Fibroblast of villous mesenchyme (primary cell): ENCODE results near the gene PLXNA2. TPM values are rescaled to one million over a fixed set of nuclear protein-coding genes. Genes with fewer than 3 reads are reported as not detected.

Experiments
- DNase-seq: peaks from one replicate; pipeline ENCODE4 v3.0.0-alpha.2; 2010; ENCODE audit warnings: low read depth
- H3K4me3 ChIP-seq: 2 replicates; pipeline ENCODE4 v1.5.1; 2011; ENCODE audit warnings: low read depth, mild to moderate bottlenecking, low read length
- total RNA-seq: library from RNA; depleted of rRNA; stranded (reverse); fragments of >200 nt; gene quantifications from 2 replicates; pipeline ENCODE4 v1.2.3, GENCODE V29; 2012
- TF ChIP-seq, protein P1 (sequence below): IDR thresholded peaks from 2 replicates; pipeline ENCODE4 v1.5.1; 2012; ENCODE audit warnings: low read depth, mild to moderate bottlenecking, low read length; ENCODE audit not compliant: insufficient read depth

The PLXNA2 gene
- total RNA-seq, 1 donor: 0.86 TPM

DNA sequence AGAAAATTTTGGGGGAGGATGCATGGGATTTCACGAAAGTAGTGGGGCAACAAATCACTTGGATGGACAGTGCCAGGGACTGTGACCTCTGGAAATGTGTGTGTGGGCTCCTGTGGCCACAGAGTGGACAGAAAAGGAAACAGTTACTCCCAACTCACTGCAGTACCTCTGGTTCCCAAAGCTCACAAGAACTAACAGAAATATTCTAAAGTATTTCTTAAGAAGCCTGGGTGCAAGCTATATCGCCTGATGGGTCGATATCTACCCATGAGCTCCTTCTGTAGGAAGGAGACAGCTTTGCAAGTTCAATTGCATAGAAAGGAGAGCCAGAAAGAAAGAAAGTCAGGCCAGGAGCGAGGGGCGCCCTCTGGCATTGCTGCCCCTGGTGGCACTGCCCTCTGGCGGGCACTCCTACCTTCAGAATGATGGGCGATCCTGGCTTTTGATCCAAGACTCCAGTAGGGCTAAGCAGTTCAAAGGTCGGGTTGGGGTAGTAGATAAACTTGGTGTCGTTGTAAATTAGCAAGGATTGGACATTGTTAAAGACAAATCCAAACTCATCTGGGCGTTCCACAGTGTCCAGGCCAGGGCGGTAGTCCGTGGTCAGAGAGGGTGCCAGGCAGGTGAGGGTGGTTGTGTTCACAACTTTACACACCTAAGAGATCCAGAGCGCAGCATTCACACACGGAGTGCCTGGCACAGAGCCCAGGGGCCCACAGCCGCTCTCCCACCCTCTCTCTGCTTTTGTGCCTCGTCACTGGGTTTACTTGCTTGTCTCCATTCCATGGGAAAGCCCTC is 198.5 kb downstream of the PLXNA2 start:
- TF ChIP-seq, protein P1, sequence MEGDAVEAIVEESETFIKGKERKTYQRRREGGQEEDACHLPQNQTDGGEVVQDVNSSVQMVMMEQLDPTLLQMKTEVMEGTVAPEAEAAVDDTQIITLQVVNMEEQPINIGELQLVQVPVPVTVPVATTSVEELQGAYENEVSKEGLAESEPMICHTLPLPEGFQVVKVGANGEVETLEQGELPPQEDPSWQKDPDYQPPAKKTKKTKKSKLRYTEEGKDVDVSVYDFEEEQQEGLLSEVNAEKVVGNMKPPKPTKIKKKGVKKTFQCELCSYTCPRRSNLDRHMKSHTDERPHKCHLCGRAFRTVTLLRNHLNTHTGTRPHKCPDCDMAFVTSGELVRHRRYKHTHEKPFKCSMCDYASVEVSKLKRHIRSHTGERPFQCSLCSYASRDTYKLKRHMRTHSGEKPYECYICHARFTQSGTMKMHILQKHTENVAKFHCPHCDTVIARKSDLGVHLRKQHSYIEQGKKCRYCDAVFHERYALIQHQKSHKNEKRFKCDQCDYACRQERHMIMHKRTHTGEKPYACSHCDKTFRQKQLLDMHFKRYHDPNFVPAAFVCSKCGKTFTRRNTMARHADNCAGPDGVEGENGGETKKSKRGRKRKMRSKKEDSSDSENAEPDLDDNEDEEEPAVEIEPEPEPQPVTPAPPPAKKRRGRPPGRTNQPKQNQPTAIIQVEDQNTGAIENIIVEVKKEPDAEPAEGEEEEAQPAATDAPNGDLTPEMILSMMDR: no peak
- DNase-seq: no peak
- H3K4me3 ChIP-seq: no peak overlapping the region

DNA sequence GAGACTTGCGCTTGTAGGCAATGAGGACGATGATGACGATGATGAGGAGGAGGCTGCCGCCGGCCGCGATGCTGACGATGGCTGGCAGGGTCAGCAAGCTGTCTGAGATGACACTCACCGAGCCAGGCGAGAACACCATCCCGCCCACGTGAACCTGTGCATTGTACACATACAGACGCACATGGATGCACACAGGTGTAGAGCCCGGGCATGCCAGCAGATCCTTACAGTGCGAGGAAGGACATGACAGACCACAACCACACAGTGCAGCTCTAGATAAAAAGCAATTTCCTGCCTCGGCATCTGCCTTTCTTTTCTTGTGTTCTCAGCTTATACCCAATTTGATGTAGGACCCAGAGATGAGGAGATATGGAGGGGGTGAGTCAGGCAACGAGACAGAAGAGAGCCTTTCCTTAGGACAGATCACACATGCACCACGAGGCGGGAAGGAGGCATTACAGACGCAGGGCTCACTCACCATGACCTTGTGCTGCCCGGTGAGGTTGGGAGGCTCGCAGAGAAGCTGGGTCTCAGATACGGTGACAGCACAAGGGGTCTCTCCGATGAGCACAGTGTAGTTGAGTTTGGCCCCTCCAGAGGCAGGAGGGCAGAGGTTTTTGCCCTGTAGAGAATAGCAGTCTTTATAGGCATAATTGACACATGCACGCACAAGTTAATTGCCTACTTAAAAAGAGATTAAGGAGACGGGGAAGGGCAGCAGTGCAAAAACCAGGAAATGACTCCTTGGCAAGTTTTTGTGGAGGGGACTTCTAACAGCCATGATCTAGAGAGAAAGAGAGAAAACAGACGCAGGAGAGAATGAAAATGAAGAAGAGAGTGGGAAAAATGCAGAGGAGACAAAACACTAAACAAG is 199.4 kb downstream of the PLXNA2 start:
- DNase-seq: no peak
- TF ChIP-seq, protein P1: no peak
- H3K4me3 ChIP-seq: no peak overlapping the region

DNA sequence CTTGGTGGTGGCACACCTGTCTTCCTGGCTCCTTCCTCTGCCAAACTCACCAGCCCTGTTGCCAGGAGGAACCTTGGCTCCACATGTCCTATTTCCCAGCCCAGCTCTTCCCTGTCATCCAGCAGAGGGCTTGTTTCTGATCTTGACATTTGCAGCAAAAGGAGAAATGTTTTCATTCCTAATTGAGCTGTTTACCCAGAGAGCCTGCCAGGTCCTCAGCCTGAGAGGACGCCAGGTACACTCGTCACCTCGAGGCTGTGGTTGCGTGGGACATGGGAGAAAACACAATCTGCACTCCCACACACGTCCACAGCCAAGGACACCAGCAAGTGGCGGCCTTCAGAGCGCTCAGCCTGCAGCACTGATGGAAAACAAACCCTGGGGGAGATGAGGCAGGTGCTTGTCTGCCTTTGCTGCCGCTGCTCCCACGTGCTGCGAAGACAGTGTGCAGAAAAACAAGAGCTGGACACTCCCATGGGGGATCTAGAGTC is 200.4 kb downstream of the PLXNA2 start:
- TF ChIP-seq, protein P1: peak; percentile 12
- H3K4me3 ChIP-seq: no peak overlapping the region
- peak; percentile 16 for DNase-seq

DNA sequence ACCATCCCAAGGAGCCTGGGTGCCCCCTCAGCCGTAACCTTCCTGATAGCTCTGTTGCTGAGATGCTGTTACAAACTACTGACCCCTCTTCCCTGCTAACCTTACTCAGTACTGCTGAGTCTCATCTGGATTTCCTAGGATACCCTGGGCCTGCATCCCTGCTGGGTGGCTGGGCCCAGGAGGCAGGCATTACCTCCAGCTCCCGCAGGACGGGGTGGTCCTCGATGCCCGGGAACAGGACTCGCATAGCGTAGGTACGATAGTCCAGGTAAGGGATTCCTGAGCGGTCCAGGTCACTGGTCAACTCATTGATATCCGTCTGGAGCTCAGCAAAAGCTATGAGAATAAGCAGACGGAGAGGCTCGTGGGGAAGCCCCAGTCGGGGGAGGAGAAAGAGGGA is 201.3 kb downstream of the PLXNA2 start:
- no peak overlapping the region for H3K4me3 ChIP-seq
- no peak for DNase-seq
- TF ChIP-seq, protein P1: no peak

DNA sequence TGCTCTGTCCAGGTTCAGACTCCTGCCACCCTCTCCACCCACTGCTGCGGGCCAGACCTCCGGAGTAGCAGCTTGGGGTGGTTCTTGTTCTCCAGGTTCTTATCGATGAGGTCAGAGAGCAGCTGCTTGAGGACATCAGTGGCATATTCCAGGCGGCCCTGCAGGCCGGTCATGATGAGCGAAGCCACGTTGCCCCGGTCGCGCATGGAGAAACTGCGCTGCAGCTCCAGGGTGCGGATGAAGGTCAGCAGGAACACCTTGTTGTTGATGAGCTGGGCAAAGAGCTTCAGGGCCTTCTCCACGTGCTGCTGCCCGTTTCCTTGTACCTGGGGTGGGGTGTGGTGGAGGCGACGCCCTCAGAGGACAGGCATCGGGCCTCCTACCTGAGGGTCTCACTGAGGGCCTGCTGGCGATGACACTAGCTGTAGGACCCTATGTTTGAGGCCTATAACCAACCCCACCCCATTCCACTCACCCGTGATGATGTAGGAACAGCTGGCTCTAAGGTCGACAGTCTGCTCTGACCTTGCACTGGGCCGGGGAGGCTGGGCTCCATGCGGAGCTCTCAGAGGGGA is 202.1 kb downstream of the PLXNA2 start:
- DNase-seq: no peak
- H3K4me3 ChIP-seq: no peak overlapping the region
- TF ChIP-seq, protein P1: no peak

DNA sequence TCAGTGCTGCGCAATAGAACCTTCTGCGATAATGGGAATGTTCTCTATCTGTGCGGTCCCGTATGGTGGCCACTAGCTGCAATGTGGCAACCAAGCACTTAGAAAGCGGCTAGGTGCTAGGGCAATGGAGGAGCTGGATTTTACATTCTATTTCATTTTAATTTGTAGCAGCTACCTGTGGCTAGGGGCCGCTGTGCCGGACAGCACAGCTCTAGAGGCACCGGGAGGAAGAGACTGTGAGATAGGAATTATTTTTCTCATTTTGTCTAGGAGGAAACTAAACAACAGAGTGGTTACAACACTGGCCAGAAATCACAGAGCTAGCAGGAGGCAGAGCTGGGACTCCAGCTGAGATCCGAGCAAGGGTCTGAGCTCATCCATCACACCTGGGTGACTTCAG is 202.7 kb downstream of the PLXNA2 start:
- no peak overlapping the region for H3K4me3 ChIP-seq
- TF ChIP-seq, protein P1: no peak
- DNase-seq: no peak
